SH-SY5Y (cell line): ENCODE measurements around the gene CHDH.

Experiments used
- GATA2 ChIP-seq: IDR thresholded peaks from 2 replicates; pipeline ENCODE4 v1.6.1; 2011; ENCODE audit warnings: mild to moderate bottlenecking, low read depth, low read length
- GATA3 ChIP-seq: IDR thresholded peaks from 2 replicates; pipeline ENCODE4 v1.6.1; 2011; ENCODE audit warnings: low read depth, mild to moderate bottlenecking, low read length, moderate library complexity

CHDH gene

GRCh38 chr3:53788038-53788437 lies 58.2 kb downstream of the CHDH start:
- no peak for TF ChIP-seq GATA2
- TF ChIP-seq GATA3 = no peak

- TF ChIP-seq GATA2 (no peak), GATA3 (no peak)
Measured at GRCh38 chr3:53787016-53787415, 59.2 kb downstream of the CHDH start.

- TF ChIP-seq GATA3 = no peak
- TF ChIP-seq GATA2 = no peak
Measured at GRCh38 chr3:53780806-53781205, 65.4 kb downstream of the CHDH start.

GRCh38 chr3:53780171-53780570 lies 66.0 kb downstream of the CHDH start:
- TF ChIP-seq GATA3 (no peak), GATA2 (no peak)

- no peak for TF ChIP-seq GATA2
- TF ChIP-seq GATA3 = no peak
Measured at GRCh38 chr3:53778153-53778552, 68.1 kb downstream of the CHDH start.

- TF ChIP-seq GATA3 (no peak), GATA2 (no peak)
Measured at GRCh38 chr3:53777468-53777867, 68.8 kb downstream of the CHDH start.

GRCh38 chr3:53776494-53777101 lies 69.6 kb downstream of the CHDH start:
- no peak for TF ChIP-seq GATA2
- TF ChIP-seq GATA3 = no peak

- TF ChIP-seq GATA2 = no peak
- TF ChIP-seq GATA3 = no peak
Measured at GRCh38 chr3:53775834-53776251, 70.4 kb downstream of the CHDH start.

- TF ChIP-seq GATA3 (no peak), GATA2 (no peak)
Measured at GRCh38 chr3:53775018-53775417, 71.2 kb downstream of the CHDH start.

- TF ChIP-seq GATA2 = no peak
- no peak for TF ChIP-seq GATA3
Measured at GRCh38 chr3:53774414-53774813, 71.8 kb downstream of the CHDH start.

GRCh38 chr3:53773611-53774368 lies 72.4 kb downstream of the CHDH start:
- peak; percentile 38; the same call in 1 of the 2 replicates for TF ChIP-seq GATA3
- peak; percentile 86 for TF ChIP-seq GATA2

- TF ChIP-seq GATA2 = no peak
- TF ChIP-seq GATA3 = no peak
Measured at GRCh38 chr3:53773021-53773436, 73.2 kb downstream of the CHDH start.

GRCh38 chr3:53772562-53772961 lies 73.7 kb downstream of the CHDH start:
- TF ChIP-seq GATA3 (no peak), GATA2 (no peak)

- TF ChIP-seq GATA3 (no peak), GATA2 (no peak)
Measured at GRCh38 chr3:53768478-53769459, 77.5 kb downstream of the CHDH start.

- TF ChIP-seq GATA2 = no peak
- no peak for TF ChIP-seq GATA3
Measured at GRCh38 chr3:53766706-53767105, 79.5 kb downstream of the CHDH start.
